HepG2 (cell line): ENCODE data around the gene RPLP2. TPM values are rescaled to one million over a fixed set of nuclear protein-coding genes. Genes with fewer than 3 reads are reported as not detected.

Experiments used
- HNRNPL ChIP-seq: fragments of 200-400 bp; formaldehyde crosslinking; IDR thresholded peaks from 2 replicates; pipeline ENCODE4 v1.6.1; 2017; ENCODE audit warnings: mild to moderate bottlenecking, low read depth, low read length
- MEIS1 ChIP-seq: sonication (generic); formaldehyde crosslinking; IDR thresholded peaks from 2 replicates; pipeline ENCODE4 v1.9.0; 2021; ENCODE audit warnings: mild to moderate bottlenecking, missing genetic modification reagents, moderate library complexity, borderline replicate concordance
- NFAT5 ChIP-seq: sonication (generic); formaldehyde crosslinking; IDR thresholded peaks from 2 replicates; pipeline ENCODE4 v1.4.0; 2020; ENCODE audit warnings: missing genetic modification reagents
- POGK ChIP-seq: sonication (generic); formaldehyde crosslinking; conservative IDR thresholded peaks from 2 replicates; pipeline ENCODE4 v1.8.0; 2022; ENCODE audit warnings: mild to moderate bottlenecking, moderate library complexity, missing genetic modification reagents
- TGIF2 ChIP-seq: IDR thresholded peaks from 2 replicates; pipeline ENCODE4 v1.6.1; 2016; ENCODE audit warnings: control low read depth, missing compliant biosample characterization
- TOE1 ChIP-seq: sonication (generic); formaldehyde crosslinking; IDR thresholded peaks from 2 replicates; pipeline ENCODE4 v1.4.0; 2020; ENCODE audit warnings: mild to moderate bottlenecking, missing genetic modification reagents
- ZFP1 ChIP-seq: IDR thresholded peaks from 2 replicates; pipeline ENCODE4 v1.6.1; 2016
- ZMYM3 ChIP-seq: sonication (generic); formaldehyde crosslinking; IDR thresholded peaks from 2 replicates; pipeline ENCODE4 v1.5.1; 2020; ENCODE audit warnings: mild to moderate bottlenecking, missing genetic modification reagents
- ZNF34 ChIP-seq: sonication (generic); formaldehyde crosslinking; IDR thresholded peaks from 2 replicates; pipeline ENCODE4 v1.4.0; 2020; ENCODE audit warnings: mild to moderate bottlenecking, missing genetic modification reagents, borderline replicate concordance
- ZNF564 ChIP-seq: sonication (generic); formaldehyde crosslinking; IDR thresholded peaks from 2 replicates; pipeline ENCODE4 v1.8.1; 2023; ENCODE audit warnings: mild to moderate bottlenecking, missing genetic modification reagents
- ZNF878 ChIP-seq: sonication (generic); formaldehyde crosslinking; IDR thresholded peaks from 2 replicates; pipeline ENCODE4 v1.8.1; 2023; ENCODE audit warnings: mild to moderate bottlenecking, missing genetic modification reagents, moderate library complexity
- ZNF883 ChIP-seq: sonication (generic); formaldehyde crosslinking; IDR thresholded peaks from 2 replicates; pipeline ENCODE4 v1.5.1; 2020; ENCODE audit warnings: mild to moderate bottlenecking, missing genetic modification reagents; ENCODE audit errors: not compliant biosample characterization
- ZSCAN30 ChIP-seq: sonication (generic); formaldehyde crosslinking; IDR thresholded peaks from 2 replicates; pipeline ENCODE4 v1.5.0; 2020; ENCODE audit warnings: mild to moderate bottlenecking, missing genetic modification reagents
- ZSCAN9 ChIP-seq: IDR thresholded peaks from 2 replicates; pipeline ENCODE4 v1.6.1; 2016; ENCODE audit warnings: borderline replicate concordance
- ZZZ3 ChIP-seq: sonication (generic); formaldehyde crosslinking; IDR thresholded peaks from 2 replicates; pipeline ENCODE4 v1.4.0; 2020; ENCODE audit warnings: missing genetic modification reagents, mild to moderate bottlenecking, borderline replicate concordance
- polyA plus RNA-seq, 8 experiments: library from polyadenylated mRNA; depleted of rRNA in 3 of 8; stranded (reverse) in 7 of 8; unstranded in 1 of 8; fragments of >200 nt; fragmentation: Illumina TruSeq in 4 of 8; extraction: Trizol in 4 of 8; gene quantifications; 2 replicates each; pipeline versions ENCODE4 v1.2.1 to v1.2.3, GENCODE V29; 2011 to 2016; ENCODE audit warnings: low read depth in 4 of 8, missing spikeins in 1 of 8, mixed read lengths in 1 of 8; ENCODE audit not compliant: insufficient read depth in 1 of 8
- total RNA-seq, 5 experiments: library from RNA; depleted of rRNA; stranded (reverse); fragments of >200 nt; fragmentation: Illumina TruSeq; extraction: Trizol; gene quantifications; 2 replicates each; pipeline ENCODE4 v1.2.3, GENCODE V29; 2016; ENCODE audit warnings: low read depth in 1 of 5
- TF ChIP-seq, protein P1 (sequence below), 2 experiments: IDR thresholded peaks; 2 replicates each; pipeline ENCODE4 v1.6.1; 2011 to 2012; ENCODE audit warnings: low read length in 2 of 2, borderline replicate concordance in 1 of 2, low read depth in 1 of 2, mild to moderate bottlenecking in 1 of 2, moderate library complexity in 1 of 2
- TF ChIP-seq, protein P2 (sequence below): sonication (generic); formaldehyde crosslinking; IDR thresholded peaks from 2 replicates; pipeline ENCODE4 v1.8.0; 2022; ENCODE audit warnings: mild to moderate bottlenecking, missing genetic modification reagents, moderate library complexity

Gene RPLP2
- total and polyA plus RNA-seq, 2 of the 13 experiments (the other 11 are each of a cell fraction or from before 2014, with no cell fraction given): 978 to 2,106 TPM

GRCh38 chr11:843818-844692 lies 34.3 kb downstream of the RPLP2 start (continued):
- TF ChIP-seq, protein P1, sequence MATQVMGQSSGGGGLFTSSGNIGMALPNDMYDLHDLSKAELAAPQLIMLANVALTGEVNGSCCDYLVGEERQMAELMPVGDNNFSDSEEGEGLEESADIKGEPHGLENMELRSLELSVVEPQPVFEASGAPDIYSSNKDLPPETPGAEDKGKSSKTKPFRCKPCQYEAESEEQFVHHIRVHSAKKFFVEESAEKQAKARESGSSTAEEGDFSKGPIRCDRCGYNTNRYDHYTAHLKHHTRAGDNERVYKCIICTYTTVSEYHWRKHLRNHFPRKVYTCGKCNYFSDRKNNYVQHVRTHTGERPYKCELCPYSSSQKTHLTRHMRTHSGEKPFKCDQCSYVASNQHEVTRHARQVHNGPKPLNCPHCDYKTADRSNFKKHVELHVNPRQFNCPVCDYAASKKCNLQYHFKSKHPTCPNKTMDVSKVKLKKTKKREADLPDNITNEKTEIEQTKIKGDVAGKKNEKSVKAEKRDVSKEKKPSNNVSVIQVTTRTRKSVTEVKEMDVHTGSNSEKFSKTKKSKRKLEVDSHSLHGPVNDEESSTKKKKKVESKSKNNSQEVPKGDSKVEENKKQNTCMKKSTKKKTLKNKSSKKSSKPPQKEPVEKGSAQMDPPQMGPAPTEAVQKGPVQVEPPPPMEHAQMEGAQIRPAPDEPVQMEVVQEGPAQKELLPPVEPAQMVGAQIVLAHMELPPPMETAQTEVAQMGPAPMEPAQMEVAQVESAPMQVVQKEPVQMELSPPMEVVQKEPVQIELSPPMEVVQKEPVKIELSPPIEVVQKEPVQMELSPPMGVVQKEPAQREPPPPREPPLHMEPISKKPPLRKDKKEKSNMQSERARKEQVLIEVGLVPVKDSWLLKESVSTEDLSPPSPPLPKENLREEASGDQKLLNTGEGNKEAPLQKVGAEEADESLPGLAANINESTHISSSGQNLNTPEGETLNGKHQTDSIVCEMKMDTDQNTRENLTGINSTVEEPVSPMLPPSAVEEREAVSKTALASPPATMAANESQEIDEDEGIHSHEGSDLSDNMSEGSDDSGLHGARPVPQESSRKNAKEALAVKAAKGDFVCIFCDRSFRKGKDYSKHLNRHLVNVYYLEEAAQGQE (IDR thresholded peaks at IDR 0.05; ENCODE audit: borderline replicate concordance in 1 of 2, low read depth in 1 of 2, low read length in 2 of 2): peak in 1 of 2 experiments; percentile 69; a peak in 2 of 4 replicates
- TF ChIP-seq MEIS1 (peak; percentile 20; the same call in 1 of the 2 replicates), POGK (CRISPR knock-in tag) (peak; percentile 80; the same call in 1 of the 2 replicates), TOE1 (no peak), HNRNPL (peak; percentile 67; the same call in 1 of the 2 replicates), NFAT5 (no peak), ZMYM3 (peak; percentile 57; the same call in 1 of the 2 replicates), ZZZ3 (CRISPR knock-in tag) (no peak; the same call in 1 of the 2 replicates), ZNF878 (CRISPR knock-in tag) (no peak), TGIF2 (no peak), ZNF564 (CRISPR knock-in tag) (no peak), ZNF34 (no peak), ZFP1 (no peak), ZSCAN30 (CRISPR knock-in tag) (no peak), ZNF883 (CRISPR knock-in tag) (no peak), ZSCAN9 (CRISPR knock-in tag) (peak; percentile 74; the same call in 1 of the 2 replicates)
- TF ChIP-seq, protein P2, sequence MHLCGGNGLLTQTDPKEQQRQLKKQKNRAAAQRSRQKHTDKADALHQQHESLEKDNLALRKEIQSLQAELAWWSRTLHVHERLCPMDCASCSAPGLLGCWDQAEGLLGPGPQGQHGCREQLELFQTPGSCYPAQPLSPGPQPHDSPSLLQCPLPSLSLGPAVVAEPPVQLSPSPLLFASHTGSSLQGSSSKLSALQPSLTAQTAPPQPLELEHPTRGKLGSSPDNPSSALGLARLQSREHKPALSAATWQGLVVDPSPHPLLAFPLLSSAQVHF (CRISPR knock-in tag): peak; percentile 62; the same call in 1 of the 2 replicates
